Stimulated activated CD4-positive, alpha-beta T cell treated with anti-CD3 and anti-CD28 coated beads, TNF-alpha, amount 100 ng/mL, for 48 hours (primary cell): Measurements from ENCODE around the gene CRYGS.
"Not testable (repeated sequence)": the region's sequence is repeated elsewhere in the genome, so short reads cannot be mapped to it uniquely, and the experiment has no call there.

ENCODE experiments used
- DNase-seq, 3 donors: peaks; one replicate each; pipeline ENCODE4 v3.0.0-alpha.2; 2020; ENCODE audit warnings: low read depth in 3 of 3

The CRYGS gene

DNA sequence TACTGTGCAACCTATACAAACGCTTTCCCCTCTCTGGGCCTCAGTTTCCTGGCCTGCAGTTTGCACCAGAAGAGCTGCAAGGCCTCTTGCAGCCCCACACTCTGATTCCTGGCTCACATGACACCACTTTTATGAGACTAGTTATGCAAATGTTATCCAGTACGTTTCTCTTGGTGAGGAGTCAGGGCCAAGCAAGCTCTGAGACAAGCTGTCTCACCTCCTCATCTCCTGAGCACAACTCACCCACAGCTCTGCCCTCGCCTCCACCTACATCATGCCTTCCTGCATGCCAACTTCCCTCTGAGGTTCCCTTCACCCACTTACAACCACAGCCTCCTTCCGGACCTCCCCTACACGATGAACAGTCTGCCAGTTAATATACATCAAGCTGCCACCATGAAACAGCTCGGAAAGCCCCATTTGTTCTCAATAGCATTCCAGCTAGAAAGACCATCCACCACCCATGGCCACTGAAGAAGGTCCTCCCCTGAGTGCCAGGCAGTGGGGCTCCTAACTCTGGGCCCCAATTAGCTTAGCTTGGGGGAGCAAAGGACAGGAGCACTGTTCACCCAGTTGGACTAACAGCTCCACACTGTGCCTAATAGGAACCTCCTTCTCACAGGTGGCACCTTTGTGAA, 25.0 kb downstream of the CRYGS start:
- DNase-seq = peak in 1 of 3 donors; percentile 38

DNA sequence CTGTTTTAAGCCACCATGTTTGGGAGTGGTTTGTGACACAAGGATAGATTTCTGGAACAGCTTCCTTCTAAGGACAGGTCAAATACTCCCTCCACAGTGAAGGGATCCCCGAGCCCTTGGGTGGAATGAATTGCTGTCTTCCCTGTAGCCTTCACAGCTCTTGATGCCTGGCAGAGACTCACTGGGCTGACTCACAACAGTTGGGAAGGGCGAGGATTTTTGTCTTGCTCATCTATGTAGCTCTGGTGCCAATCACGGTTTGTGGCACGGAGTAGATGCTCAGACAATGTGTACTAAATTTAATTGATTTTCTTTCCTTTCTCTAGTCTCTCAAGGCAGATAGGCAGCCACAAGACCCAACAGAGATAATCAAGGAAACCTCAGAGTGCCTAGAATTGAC, 27.0 kb downstream of the CRYGS start:
- DNase-seq = no peak

DNA sequence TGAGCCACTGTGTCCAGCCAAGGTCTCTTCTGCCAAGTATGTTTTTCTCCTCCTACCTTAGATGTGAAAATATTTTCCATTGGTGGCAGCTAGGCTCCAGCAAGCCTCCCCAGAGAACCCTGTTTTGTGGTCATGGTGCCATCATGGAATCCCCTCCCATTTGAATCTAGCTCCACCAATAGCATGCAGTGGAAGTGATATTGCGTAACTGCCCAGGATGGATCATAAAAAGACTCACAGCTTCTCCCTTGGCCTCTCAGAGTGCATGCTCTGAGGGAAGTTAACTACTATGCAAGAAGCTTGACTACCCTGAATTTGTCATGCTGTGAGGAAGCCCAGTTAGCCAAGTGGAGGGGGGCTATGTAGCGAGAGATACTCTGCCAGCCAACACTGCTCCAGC, 27.5 kb downstream of the CRYGS start:
- DNase-seq = no peak

DNA sequence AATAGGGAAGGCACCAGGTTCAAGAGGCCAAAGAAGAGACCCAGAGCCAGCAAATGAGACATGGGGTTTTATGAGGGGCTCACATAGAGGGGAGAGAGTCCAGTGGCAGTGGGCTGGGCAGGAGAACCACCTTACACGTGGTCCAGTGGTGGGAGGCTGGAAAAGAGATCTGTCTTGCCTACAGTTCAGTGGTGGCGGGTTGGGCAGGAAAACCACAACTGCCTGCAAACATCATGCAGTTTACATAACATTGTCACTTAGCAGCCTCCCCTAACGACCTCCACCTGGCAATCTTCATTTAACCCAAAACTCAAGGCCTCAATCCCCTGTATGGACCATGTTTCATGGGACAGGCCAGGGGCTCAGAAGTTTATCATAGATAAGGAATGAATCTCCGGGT, 29.1 kb downstream of the CRYGS start:
- no peak for DNase-seq

DNA sequence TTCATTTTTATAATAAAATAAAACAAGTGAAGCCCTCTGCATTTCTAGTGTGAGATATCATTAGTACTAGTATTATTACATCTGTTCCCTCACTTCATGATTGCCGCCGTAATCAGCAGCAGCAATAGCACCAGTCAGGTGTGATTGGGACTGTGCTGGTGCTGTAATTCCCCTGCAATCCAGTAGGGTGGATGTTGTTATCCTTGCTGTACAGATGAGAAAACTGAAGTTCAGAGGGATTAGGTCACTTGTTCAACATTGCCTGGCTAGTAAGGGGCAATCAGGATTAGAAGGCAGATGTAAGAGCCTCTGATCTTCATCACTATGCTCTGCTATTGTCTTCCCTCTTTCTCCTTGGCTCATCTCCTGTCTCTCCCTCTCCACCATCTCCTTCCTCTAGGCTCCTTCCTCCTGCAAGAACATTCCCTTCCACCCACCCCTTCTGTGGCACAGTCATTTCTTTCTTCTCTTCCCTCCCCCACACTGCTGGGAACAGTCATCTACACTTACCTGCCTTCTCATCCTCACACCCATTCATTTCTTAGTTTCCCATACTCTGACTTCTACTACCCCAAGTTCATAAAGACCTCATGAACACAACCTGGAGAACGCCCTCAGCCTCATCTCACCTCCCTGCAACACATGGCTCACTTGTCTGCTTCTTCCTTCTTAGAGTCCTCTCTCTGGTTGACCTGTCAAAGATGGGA, 29.7 kb downstream of the CRYGS start:
- DNase-seq = no peak

DNA sequence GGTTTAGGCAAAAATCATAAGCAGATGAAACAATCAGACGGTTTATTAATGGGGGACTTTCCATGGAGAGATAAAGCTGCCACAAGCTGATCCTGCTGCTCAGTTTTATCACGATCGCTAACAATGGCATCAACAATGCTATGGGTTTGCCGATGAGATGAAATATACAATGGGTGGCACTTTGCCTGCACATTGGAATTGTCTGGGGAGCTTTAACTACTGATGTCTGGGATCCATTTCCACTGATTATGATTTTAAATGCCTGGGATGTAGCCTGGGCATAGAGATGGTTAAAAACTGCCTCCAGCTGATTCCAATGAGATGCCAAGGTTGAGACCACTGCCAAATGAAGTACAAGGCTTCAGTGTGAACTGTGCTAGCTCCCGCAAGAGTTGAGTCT, 30.8 kb downstream of the CRYGS start:
- DNase-seq = no peak

DNA sequence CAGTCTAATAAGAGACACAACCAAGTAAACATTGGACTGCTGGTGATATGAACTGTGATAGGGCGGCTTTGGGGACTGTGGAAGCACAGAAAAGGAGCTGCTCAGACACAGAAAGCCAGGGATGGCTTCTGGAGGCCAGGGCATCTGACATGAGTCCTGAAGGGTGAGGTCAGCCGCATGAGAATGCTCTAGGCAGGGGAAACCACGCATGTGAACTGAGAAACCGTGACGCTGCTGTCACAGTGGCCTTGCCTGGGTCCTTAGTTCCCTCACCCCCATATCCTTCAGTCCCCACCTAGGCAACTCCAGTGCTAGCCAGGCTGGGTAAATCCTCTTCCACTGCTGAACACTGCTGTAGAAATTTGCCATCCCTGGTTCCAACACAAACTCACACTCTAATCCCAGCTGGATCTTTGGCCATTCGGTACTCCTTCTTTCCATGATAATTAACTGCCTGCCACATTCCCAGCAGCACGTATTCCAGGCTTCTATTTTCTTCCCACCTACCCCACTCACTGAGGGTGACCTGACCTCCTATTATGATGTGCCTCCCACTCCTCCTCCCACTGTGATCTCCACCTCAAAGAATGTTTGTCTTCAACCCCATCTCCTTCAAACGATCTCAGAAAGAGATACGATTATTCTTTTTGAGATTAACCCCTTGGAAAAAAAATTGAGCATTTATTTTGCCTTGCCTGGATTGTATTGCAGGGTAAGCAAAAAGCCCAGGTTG, 31.4 kb downstream of the CRYGS start:
- no peak for DNase-seq

DNA sequence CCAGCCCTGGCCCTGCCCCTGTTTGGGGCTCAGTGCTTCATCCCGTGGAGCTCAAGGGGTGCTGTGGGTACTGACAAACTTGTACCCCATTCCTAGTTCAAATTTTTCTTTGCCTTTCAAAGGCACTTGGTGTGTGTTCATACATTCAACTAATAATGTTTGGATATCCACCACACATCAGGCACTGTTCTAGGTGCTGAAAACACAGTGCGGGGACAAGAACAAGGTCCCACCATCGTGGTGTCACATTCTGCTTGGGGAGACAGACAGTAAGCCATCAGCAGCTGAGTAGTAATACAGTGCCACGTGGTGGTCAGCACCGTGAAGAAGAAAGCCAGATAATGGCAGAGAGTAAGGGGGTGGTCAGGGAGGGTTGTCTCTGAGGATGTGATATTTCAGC, 32.5 kb downstream of the CRYGS start:
- DNase-seq = no peak

DNA sequence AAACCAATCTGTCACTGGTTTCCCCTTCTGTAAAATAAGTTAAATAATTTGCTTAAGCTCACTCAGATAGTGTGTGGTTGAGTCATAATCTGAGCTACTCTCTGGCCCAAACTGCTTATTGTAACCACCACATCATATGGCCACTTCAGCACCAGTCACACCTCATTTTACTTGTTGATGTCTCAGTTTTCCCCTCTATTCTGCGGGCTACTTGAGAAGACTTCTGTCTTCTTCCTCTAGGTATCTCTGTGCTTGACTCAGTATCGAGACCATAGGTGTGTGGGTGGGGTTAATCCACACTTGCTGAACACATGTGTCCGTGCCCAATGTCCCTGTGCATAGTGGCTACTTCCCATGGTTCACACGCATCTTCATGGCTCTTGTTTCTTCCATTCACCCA, 32.9 kb downstream of the CRYGS start:
- no peak for DNase-seq

DNA sequence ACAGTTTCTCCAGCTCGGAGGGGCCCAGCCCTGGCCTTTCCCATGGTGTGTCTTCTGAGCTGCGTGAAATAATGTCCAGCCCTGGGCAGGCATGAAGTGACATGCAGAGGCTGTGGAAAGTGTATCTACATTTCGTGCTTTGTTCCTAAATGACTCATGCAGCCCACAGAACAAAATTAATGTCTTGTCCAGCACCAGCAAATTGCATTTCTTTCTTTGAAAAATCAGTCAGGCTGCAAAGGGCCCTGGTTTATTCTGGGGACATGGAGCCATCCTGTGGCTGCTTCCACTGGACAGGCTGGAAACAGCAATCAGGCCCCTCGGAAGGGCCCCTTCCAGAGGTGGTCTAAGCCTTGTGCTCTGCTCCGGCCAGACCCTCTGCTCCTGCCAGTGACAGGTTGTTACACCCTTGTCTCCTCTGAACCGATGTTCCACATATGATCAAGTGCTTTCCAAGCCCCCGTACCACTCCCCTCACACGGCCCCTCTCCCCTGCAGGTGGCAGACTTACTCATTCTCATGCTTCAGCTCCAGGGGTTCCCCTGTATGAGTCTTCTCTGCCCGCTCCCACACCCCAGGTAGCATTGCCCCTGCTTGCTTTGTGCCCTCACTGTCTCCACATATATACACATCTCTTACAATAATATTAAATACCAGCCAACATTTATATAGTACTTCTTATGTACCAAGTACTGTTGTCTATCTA, 33.7 kb downstream of the CRYGS start:
- no peak for DNase-seq

DNA sequence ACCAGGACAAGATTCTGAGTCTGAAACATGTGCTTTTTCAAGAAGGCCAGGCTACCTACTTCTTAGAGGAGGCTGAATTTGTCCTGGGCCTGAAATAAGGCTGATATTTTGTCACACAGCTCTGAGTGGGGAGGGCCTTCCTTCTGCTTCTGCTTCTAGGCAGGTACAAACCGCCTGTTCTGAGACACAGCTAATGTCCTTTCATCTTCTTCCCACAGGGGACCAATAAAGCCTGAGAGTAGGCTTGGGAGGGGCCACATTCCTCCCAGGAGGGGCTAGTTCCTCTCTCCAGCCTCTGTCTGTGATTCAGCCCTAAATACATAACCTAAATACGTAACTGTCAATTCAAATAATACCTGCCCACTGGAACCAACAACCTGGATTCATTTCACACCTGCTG, 34.8 kb downstream of the CRYGS start:
- DNase-seq = no peak

DNA sequence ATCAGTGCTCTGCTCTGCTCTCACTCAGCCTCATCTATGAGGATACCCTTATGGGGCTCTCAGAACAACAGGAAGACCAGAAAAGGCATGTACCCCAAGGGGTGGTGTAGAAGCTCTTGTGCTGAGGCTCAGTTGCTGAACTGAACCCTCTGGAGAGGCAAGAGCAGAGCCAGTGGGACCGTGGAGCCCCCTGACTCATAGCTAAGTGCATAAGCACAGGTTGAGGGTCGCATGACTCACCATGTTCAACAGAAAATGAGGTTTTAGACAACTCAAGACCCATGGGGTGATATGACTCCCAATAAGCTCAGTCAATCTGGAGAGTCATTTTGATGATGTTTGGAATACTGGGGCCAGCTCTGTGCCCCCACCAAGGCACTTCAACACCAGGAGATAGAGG, 37.3 kb downstream of the CRYGS start:
- peak in 2 of 3 donors; percentile 38 to 59 for DNase-seq

DNA sequence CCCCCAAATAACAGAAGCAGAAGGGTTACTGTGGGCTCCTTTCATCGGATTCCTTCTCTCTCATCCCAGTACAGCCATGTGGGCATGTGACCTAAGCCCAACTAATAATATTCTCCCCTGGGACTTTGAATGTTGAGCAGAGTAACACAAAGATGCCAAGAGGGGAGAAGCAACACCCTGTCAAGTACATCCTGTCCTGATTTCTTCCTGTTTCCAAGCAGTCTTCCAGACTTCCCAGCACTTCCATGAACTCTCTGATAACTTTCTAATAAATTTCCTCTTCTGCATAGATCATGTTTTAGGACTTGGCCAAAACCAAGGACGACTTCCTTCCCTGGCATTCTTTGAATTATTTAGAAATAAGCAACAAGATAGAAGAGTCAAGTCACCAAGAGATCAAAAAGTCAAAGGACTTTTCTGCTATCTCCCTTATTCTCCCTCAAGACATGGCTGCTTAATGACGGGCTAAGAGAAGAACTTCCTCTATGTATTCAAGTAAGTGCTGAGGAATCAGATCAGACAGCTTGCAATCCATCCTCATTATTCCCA, 37.9 kb downstream of the CRYGS start:
- no peak for DNase-seq

DNA sequence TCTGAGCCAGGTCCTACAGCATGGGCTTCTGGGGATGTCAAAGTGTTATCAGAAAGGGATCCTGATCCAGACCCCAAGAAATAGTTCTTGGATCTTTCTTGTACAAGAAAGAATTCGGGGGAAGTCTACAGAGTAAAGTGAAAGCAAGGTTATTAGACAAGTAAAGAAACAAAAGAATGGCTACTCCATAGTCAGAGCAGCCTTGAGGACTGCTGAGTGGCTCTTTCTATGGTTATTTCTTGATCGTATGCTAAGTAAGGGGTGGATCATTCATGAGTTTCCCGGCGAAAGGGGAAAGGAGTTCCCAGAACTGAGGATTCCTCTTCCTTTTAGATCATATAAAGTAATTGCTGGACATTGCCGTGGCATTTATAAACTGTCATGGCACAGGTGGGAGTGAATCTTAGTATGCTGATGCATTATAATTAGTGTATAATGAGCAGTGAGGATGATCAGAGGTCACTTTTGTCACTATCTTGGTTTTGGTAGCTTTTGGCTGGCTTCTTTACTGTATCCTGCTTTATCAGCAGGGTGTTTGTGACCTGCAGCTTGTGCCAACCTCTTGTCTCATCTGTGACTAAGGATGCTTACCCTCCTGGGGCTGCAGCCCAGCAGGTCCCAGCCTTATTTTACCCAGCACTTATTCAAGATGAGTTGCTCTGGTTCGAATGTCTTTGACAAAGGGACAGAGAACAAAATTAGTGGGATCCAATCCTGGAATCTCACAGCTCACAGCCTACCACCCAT, 41.0 kb downstream of the CRYGS start:
- no peak for DNase-seq

DNA sequence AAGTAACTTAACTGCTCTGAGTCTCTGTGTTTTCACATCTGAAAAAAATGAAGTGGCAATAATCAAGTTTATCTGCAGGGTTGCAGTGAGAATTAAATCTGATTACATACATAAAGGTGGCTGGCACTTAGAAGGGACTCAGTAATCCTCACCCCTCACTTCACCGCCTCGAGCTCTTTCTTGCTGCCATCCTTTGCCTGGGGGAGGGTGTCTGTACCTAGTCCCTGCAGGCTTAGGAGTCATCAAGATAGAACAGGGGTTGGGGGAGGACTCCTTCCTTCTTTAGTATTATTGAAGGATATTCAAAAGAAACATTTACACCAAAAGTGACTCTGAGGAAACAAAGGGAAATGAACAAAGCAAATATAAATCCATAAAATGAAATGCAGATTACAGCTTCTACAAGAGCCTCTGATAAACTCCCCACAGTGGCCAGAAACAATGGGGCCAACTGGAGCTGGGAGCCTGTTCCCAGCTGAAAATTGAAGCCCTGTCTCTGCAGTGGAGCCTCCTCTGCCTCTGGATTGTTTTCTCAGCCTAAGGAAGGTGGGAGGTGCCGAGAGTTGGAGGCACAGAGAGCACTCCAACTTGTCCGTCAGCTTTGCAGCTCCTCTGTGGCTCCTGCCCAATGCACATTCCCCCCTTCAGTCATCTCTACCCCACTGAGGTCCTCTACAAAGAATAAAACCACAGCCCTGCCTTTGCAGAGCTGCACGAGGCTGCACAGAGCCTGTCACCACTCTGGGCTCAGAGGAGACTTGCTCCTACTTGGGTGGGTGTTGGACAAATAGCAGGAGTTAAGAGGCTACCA, 41.8 kb downstream of the CRYGS start:
- no peak for DNase-seq

DNA sequence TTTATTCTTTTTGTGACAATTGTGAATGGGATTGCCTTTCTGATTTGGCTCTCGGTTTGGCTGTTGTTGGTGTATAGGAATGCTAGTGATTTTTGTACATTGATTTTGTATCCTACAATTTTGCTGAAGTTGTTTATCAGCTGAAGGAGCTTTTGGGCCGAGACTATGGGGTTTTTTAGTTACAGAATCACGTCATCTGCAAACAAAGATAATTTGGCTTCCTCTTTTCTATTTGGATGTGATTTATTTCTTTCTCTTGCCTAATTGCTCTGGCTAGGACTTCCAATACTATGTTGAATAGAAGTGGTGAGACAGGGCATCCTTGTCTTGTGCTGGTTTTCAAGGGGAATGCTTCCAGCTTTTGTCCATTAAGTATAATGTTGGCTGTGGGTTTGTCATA, 44.2 kb downstream of the CRYGS start:
- not testable (repeated sequence) for DNase-seq

DNA sequence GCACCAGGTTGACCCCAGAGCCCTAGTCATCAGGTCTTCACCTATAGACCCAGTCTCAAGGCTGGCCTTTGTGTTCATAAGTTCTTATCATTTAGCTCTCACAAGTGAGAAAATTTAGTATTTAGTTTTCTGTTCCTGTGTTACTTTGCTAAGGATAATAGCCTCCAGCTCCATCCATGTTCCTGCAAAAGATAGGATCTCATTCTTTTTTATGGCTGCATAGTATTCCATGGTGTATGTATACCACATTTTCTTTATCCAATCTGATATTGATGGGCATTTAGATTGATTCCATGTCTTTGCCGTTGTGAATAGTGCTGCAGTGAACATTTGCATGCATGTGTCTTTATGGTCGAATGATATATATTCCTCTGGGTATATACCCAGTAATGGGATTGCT, 46.2 kb downstream of the CRYGS start:
- not testable (repeated sequence) for DNase-seq

DNA sequence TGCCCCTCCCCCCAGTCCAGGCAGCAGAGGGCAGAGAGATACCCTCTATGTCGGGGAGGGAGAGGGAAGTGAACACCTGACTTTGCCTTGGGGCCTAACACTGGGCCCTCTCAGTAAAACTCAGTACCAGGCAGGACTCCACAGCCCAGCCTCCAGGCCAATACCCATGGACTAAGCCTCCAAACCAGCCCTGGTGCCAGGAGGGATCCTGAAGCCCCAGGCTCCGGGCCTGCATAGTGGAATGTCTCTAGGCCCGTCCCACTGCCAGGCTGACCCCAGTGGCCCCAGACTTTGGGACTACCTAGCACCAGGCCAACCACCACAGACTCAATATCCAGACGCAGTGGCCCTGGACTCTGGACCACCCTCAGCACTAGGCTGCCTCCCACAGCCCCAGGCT, 46.6 kb downstream of the CRYGS start:
- no peak for DNase-seq

DNA sequence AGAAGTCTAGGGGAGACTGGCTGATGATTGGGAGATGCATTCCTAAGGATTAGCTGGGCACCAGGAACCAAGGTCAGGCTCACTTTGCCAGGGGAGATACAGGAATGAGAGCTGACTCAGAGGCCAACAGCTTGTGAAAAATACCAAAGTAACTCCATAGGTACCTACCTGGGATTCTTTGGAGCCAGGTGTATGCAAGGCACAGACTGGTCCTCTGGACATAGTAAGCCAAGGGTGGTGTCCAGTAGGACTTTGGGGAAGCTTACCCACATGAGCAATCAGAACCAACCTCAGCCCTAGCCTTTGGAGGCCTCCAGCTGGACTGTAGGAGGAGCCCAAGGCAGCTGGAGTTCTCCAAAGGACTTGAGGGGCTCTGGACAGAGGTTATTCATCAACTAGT, 47.5 kb downstream of the CRYGS start:
- no peak for DNase-seq

DNA sequence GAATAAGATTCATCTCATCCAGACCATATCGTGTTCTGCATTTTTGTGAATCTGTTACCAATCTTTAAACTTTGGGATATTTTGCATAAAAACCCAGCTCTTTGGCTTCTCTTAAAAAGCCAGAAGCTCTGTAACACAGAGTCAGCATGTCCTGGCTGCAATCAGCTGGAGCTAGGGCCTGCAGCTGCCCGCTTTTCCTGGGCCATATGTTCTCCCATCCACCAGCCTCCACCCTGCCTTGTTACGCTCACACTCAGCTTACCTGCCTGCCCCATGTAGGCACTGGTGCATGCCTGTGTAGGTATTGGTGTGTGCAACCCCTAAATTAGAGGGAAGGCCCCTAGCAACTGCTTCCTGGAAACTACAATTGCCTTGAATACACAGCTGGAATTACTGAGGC, 48.2 kb downstream of the CRYGS start:
- DNase-seq = no peak
